WERI-Rb-1 (cell line): ENCODE results near the gene RNF215.

Experiments
- DNase-seq: peaks from one replicate; pipeline ENCODE4 v3.0.0-alpha.2; 2020
- H3K27ac ChIP-seq: fragments of 250-450 bp; sonication (Bioruptor Pico); 2 replicates; pipeline ENCODE4 v1.5.1; 2020; ENCODE audit warnings: mild to moderate bottlenecking, moderate library complexity
- H3K27me3 ChIP-seq: fragments of 250-450 bp; sonication (Bioruptor Pico); 2 replicates; pipeline ENCODE4 v1.5.1; 2021; ENCODE audit warnings: mild to moderate bottlenecking, low read depth, moderate library complexity; ENCODE audit not compliant: insufficient read depth, severe bottlenecking
- H3K36me3 ChIP-seq: fragments of 250-450 bp; sonication (Bioruptor Pico); 2 replicates; pipeline ENCODE4 v1.5.1; 2020; ENCODE audit warnings: mild to moderate bottlenecking, moderate library complexity
- H3K4me3 ChIP-seq: 2 replicates; pipeline ENCODE4 v1.5.1; 2011; ENCODE audit warnings: low read depth, mild to moderate bottlenecking, control low read depth, low read length
- H3K9me3 ChIP-seq: fragments of 250-450 bp; sonication (Bioruptor Pico); 2 replicates; pipeline ENCODE4 v1.5.1; 2021; ENCODE audit warnings: mild to moderate bottlenecking, moderate library complexity; ENCODE audit not compliant: severe bottlenecking
- TF ChIP-seq, protein P1 (sequence below): IDR thresholded peaks from 2 replicates; pipeline ENCODE4 v1.5.1; 2011; ENCODE audit warnings: low read depth, mild to moderate bottlenecking, control low read depth, inconsistent platforms, low read length

The RNF215 gene

DNA sequence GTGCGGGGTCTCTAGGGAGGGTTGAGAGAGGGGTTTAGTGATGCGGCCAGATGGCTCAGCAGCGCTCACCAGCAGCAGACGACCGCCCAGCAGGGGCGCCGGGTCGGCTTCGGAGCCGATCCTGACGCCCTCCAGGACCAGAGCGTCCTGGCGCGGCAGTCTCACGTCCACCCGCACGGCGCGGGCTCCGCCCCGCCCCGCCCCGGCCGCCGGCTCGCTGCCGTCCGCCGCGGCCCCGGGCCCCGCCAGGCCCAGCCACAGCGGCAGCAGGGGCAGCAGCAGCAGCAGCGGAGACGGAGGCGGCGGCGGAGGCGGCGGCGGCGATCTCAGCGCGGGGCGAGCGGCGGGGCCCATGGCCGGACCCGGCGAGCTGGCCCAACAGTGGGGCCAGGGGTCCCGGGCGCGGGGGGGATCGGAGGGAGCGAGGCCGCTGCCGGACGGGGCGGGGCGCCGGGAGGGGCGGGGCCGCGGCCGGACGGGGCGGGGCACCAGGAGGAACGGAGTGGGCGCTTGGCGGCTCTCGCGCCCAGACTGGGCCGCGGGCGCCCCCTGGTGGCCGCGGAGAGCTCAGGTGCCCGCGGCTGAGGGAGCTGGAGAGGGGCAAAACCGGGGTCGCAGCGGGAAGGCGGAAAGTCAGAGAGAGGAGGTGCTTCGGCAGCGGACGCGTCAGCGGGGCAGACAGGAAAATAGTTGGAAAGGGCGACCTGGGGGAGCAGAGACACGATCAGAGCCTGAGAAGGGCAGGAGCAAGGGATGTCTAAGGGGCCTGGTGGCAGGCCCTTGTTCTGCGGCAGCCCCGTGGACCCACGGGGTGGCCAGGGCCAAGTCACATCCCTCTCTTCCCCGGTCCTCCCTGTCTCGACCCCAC, at the start of gene RNF215:
RNF215 (minus strand) TSS at position 452 of the 868 bp plus-strand sequence; CDS start at position 354, 98 bp downstream.
- H3K27me3 ChIP-seq = no peaks in the 10 kb centered on the region
- TF ChIP-seq, protein P1, sequence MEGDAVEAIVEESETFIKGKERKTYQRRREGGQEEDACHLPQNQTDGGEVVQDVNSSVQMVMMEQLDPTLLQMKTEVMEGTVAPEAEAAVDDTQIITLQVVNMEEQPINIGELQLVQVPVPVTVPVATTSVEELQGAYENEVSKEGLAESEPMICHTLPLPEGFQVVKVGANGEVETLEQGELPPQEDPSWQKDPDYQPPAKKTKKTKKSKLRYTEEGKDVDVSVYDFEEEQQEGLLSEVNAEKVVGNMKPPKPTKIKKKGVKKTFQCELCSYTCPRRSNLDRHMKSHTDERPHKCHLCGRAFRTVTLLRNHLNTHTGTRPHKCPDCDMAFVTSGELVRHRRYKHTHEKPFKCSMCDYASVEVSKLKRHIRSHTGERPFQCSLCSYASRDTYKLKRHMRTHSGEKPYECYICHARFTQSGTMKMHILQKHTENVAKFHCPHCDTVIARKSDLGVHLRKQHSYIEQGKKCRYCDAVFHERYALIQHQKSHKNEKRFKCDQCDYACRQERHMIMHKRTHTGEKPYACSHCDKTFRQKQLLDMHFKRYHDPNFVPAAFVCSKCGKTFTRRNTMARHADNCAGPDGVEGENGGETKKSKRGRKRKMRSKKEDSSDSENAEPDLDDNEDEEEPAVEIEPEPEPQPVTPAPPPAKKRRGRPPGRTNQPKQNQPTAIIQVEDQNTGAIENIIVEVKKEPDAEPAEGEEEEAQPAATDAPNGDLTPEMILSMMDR = peak; percentile 84
- H3K36me3 ChIP-seq = 0 out of 2 replicates have a peak, but pooled peaks cover 3% of the 10 kb centered on the region
- peak; percentile 82 for DNase-seq
- peak within 1 kb of the TSS; percentile 70 for H3K27ac ChIP-seq
- H3K9me3 ChIP-seq = no peaks in the 10 kb centered on the region
- peak within 1 kb of the TSS; percentile 53 for H3K4me3 ChIP-seq

DNA sequence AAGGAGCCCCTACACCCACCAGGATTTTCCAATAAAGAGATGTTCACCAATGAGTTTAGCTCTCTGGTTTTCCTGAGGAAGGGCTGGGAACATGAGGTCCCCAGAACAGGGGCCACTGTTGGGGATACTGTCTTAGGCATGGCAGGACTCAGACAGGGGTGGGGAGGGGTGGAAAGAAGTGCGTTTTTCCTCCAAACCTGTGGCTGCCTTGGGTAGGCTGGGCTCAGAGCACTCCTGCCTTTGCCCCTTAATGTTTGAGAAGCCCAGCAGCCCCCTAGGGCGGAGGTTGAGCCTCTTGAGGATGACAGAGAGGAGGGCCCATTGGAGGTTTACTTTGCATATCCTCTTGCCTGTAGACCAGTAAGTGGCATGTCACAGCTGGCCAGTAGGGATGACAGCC, 49.0 kb upstream of the RNF215 start:
- TF ChIP-seq, protein P1 = no peak
- no peak for DNase-seq
- Histone ChIP-seq H3K9me3 (peaks cover 10% of the 10 kb centered on the region), H3K27me3 (no peaks in the 10 kb centered on the region), H3K36me3 (no peaks in the 10 kb centered on the region), H3K4me3 (no peak overlapping the region), H3K27ac (no peak overlapping the region)

DNA sequence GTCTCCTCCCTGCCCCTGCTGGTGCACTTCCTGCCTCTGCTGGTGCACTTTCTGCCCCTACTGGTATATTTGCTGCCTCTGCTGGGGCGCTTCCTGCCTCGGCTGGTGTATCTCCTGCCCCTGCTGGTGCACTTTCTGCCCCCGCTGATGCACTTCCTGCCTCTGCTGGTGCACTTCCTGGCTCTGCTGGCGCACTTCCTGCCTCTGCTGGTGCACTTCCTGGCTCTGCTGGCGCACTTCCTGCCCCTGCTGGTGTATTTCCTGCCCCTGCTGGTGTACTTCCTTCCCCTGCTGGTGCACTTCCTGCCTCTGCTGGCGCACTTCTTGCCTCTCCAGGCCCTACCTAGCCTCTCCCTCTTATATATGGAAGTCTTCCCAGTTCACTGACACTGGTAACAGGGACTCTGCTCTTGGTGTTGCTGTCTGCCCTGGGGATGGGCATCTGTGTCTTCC, 48.5 kb upstream of the RNF215 start:
- Histone ChIP-seq H3K36me3 (no peaks in the 10 kb centered on the region), H3K9me3 (peaks cover 10% of the 10 kb centered on the region), H3K27me3 (no peaks in the 10 kb centered on the region), H3K27ac (no peak overlapping the region), H3K4me3 (no peak overlapping the region)
- TF ChIP-seq, protein P1 = 0 out of 2 replicates have a peak, but pooled peaks have one; percentile 1
- peak; percentile 33 for DNase-seq

DNA sequence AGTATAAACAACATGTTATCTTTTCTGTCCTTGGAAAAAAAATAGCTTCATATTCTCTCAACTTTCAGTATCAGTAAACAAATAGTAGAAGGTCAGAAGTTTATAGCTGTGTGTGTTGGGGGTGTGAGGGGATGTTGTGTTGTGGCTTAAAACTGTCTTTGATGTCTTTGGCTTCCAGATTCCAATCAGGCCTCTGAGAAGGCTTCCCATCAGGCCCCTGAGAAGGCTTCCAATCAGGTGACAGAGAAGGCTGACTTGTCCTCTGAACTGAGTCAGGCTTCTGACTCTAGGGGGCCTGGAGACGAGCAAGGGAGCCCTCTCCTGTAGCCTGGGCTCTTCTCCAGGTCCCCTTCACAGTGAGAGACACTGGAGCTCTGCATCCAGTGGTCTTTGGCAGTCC, 47.6 kb upstream of the RNF215 start:
- Histone ChIP-seq H3K27me3 (no peaks in the 10 kb centered on the region), H3K27ac (no peak overlapping the region), H3K9me3 (peaks cover 10% of the 10 kb centered on the region), H3K4me3 (no peak overlapping the region), H3K36me3 (no peaks in the 10 kb centered on the region)
- no peak for DNase-seq
- TF ChIP-seq, protein P1 = no peak

DNA sequence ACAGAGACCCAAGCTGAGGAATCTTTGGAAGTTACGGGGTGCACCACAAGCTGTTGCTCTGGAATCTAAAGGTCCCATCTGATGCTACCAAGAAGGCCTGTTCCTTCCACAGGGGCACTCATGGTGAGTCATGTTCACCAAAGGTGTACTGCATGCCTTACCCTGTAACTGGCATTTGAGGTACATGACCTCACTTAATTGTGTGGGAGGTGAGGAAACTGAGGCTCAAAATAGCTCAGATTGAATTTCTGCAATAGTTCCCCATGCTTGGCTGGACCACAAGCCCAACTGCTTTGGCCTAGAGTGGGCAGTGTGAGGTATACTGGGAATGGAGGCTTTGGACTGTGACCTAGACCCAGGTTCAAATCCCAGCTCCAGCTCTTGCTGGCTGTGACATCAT, 46.6 kb upstream of the RNF215 start:
- DNase-seq = no peak
- no peak overlapping the region for H3K27ac ChIP-seq
- H3K9me3 ChIP-seq = peaks cover 10% of the 10 kb centered on the region
- TF ChIP-seq, protein P1 = no peak
- no peaks in the 10 kb centered on the region for H3K27me3 ChIP-seq
- no peak overlapping the region for H3K4me3 ChIP-seq
- H3K36me3 ChIP-seq = no peaks in the 10 kb centered on the region
